Activated T-cell treated with anti-CD3 and anti-CD28 coated beads, Interleukin-2, amount 50 U/mL, for 24 hours (primary cell): ENCODE data around the gene ATP4A.

ENCODE experiments used
- DNase-seq: peaks from one replicate; pipeline ENCODE4 v3.0.0-alpha.2; 2020
- H3K27ac Mint-ChIP-seq: 2 replicates; pipeline ENCODE4 v1.8.0; 2020; ENCODE audit warnings: mild to moderate bottlenecking, mixed read lengths
- H3K27me3 Mint-ChIP-seq: 2 replicates; pipeline ENCODE4 v1.8.0; 2020; ENCODE audit warnings: mixed read lengths
- H3K36me3 Mint-ChIP-seq: 2 replicates; pipeline ENCODE4 v1.8.0; 2020; ENCODE audit warnings: low read depth, mixed read lengths
- H3K4me1 Mint-ChIP-seq: 2 replicates; pipeline ENCODE4 v1.8.0; 2020; ENCODE audit warnings: low read depth, mixed read lengths
- H3K4me3 Mint-ChIP-seq: 2 replicates; pipeline ENCODE4 v1.8.0; 2020; ENCODE audit warnings: mild to moderate bottlenecking, moderate library complexity, mixed read lengths
- H3K9me3 Mint-ChIP-seq: 2 replicates; pipeline ENCODE4 v1.8.0; 2020; ENCODE audit warnings: mixed read lengths

Gene ATP4A

DNA sequence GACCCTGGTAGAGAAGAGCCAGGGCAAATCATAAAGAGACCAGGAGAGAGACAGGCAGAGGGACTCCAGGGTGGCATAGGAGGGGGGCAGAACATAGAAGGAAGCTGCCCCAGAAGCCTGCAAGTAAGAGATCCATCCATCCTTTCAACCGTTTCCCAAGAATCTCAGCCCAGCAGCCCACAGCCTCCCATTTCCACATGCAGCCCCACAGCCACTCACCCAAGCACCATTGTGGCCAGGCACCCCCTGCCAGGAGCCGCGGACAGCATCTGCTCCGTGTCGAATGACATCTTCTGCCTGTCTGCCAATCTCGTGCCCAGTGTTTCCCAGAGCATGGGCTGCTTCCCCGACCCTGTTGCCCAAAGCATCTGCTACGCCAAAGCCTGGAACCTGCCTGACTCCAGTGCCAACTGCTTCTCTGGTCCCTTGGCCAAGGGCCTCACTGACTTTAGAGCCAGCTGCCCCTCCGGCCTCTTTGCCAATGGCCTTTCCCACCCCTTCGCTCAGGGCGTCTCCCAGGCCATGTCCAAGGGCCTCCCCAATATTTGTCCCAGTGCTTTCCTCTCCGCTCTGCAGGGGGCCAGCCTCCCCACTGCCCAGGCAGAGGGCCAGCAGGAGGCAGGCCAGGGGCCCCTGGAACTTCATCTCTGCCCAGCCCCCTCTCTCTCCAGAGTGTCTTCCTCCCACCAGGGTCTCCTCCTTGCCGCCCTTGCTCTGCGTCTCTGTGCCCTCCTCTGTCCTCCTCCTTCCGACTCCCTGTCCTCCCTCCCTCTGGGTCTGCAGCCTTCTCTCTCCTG is 50.4 kb downstream of the ATP4A start:
- no peak overlapping the region for H3K4me3 Mint-ChIP-seq
- peaks cover 16% of the 10 kb centered on the region for H3K4me1 Mint-ChIP-seq
- no peak for DNase-seq
- no peaks in the 10 kb centered on the region for H3K9me3 Mint-ChIP-seq
- no peak overlapping the region for H3K27ac Mint-ChIP-seq
- peaks cover 59% of the 10 kb centered on the region for H3K27me3 Mint-ChIP-seq
- H3K36me3 Mint-ChIP-seq = no peaks in the 10 kb centered on the region

DNA sequence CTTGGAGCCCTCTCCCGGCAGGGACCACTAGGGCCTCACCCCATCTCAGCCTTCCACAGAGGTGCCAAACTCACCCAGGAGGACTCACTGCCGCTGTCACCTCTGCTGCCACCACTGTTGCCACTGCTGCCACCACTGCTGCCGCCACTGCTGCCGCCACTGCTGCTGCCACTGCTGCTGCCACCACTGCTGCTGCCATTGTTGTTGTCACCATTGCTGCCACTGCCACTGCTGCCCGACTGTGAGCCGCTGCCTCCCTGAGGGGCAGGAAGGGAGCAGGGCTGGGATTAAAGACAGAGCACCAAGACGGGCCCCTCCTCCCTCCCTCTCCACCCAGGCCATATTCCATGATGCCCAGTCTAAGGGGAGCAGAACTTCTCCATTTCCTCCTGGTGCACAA is 52.1 kb downstream of the ATP4A start:
- no peak overlapping the region for H3K27ac Mint-ChIP-seq
- DNase-seq = no peak
- peaks cover 70% of the 10 kb centered on the region for H3K27me3 Mint-ChIP-seq
- H3K4me3 Mint-ChIP-seq = no peak overlapping the region
- peaks cover 16% of the 10 kb centered on the region for H3K4me1 Mint-ChIP-seq
- H3K36me3 Mint-ChIP-seq = no peaks in the 10 kb centered on the region
- H3K9me3 Mint-ChIP-seq = no peaks in the 10 kb centered on the region

DNA sequence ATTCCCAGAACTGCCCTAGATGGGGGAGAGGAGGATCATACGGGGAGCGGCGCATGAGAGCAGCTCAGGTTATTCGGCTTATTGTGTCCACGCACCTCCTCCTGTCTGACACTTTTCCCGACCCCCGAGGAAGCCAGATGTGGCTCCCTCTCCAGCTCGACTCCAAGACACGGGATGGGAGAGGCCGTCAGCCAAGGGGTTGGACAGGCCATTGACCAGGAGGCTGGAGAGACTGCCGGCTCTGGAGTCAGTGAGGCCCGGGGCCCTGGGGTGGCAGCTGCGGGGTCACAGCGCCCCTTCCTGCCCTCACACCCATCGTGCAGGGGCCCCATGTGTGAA is 52.9 kb downstream of the ATP4A start:
- no peak for DNase-seq
- H3K36me3 Mint-ChIP-seq = no peaks in the 10 kb centered on the region
- H3K4me3 Mint-ChIP-seq = peak overlapping the region; percentile 67
- H3K4me1 Mint-ChIP-seq = peaks cover 16% of the 10 kb centered on the region
- no peak overlapping the region for H3K27ac Mint-ChIP-seq
- peaks cover 72% of the 10 kb centered on the region for H3K27me3 Mint-ChIP-seq
- H3K9me3 Mint-ChIP-seq = no peaks in the 10 kb centered on the region

DNA sequence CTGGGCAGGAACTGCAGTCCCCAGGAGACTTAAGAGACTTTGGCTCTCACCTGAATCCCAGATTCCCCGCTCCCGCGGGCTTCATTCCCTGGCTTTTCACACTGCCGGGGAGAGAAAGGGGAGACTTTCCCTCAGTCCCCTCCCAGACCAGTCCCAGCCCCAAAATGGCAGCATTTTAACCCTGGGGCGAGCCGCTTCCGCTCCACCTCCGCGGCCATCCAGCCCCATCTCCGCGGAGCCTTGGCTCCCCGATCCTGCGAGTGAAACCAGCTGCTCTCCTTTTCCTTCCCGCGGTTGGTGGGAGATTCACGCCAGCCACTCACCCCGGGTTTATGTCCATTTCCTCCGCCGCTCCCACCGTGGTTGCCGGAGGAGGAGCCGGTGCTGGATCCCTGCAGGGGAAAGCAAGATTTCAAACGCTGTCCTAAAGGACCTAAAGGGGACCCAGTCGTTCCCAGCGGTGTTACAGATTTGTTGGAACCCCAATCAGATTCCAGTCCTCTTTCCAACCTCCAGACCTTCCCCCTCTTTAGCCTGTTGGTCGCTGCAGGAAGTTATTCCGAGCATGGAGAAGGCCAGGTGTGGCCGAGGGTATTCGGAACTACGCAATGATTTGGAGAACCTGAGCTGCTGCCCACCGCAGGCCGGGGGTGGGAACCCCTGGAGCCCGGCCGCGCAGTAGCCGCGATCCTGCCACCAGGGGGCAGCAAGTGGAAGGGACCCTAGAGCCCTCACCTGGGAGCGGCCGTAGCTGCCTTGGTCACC is 53.4 kb downstream of the ATP4A start:
- H3K4me1 Mint-ChIP-seq = peaks cover 16% of the 10 kb centered on the region
- no peaks in the 10 kb centered on the region for H3K36me3 Mint-ChIP-seq
- H3K9me3 Mint-ChIP-seq = no peaks in the 10 kb centered on the region
- H3K4me3 Mint-ChIP-seq = peak overlapping the region; percentile 67
- H3K27me3 Mint-ChIP-seq = peaks cover 77% of the 10 kb centered on the region
- no peak overlapping the region for H3K27ac Mint-ChIP-seq
- DNase-seq = peak; percentile 84

DNA sequence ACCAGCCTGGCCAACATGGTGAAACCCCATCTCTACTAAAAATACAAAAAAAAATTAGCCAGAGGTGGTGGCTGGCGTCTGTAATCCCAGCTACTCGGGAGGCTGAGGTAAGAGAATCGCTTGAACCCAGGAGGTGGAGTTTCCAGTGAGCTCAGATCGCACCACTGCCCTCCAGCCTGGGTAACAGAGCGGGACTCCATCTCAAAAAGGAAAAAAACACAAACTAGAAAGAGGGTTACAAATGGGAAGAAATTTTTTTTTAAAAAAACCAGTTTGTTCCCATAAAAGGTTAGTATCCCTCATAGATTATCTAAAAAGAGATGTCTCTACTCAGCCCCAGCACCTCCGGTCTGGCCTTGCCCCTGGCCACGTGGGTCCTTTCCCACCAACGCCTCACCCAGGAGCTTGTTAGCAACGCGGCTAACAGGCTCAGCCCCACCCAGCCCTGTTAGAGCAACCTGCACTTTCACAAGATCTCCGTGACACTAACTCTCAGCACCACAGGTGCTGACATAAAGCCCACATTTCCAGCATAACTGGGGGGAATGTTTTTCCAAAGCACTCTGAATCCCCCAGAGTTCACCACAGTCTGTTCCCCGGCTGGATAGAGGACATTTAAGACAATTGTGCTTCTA is 54.3 kb downstream of the ATP4A start:
- H3K9me3 Mint-ChIP-seq = no peaks in the 10 kb centered on the region
- DNase-seq = peak; percentile 49
- no peaks in the 10 kb centered on the region for H3K36me3 Mint-ChIP-seq
- H3K4me1 Mint-ChIP-seq = peaks cover 16% of the 10 kb centered on the region
- peaks cover 76% of the 10 kb centered on the region for H3K27me3 Mint-ChIP-seq
- peak overlapping the region; percentile 67 for H3K4me3 Mint-ChIP-seq
- no peak overlapping the region for H3K27ac Mint-ChIP-seq

DNA sequence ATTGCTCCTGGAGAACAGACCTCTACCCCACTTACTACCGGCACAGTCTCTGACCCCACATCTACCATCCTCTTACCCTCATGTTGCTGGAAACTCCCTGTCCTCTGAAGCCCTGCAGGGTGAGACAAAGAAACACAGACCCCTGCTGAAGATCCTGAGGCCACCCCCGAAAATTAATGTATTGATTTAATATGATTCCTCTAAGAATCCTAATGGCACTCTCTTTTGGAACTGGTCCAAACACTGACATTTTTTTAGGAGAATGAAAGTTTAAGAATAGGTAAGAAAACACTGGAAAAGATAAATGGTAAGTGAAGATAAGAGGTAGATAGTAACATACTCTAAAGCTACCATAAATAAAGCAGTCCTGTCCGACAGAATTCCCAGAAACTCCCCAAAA is 55.3 kb downstream of the ATP4A start:
- H3K4me3 Mint-ChIP-seq = no peak overlapping the region
- H3K27ac Mint-ChIP-seq = no peak overlapping the region
- no peak for DNase-seq
- no peaks in the 10 kb centered on the region for H3K9me3 Mint-ChIP-seq
- H3K27me3 Mint-ChIP-seq = peaks cover 70% of the 10 kb centered on the region
- H3K4me1 Mint-ChIP-seq = peaks cover 16% of the 10 kb centered on the region
- H3K36me3 Mint-ChIP-seq = no peaks in the 10 kb centered on the region

DNA sequence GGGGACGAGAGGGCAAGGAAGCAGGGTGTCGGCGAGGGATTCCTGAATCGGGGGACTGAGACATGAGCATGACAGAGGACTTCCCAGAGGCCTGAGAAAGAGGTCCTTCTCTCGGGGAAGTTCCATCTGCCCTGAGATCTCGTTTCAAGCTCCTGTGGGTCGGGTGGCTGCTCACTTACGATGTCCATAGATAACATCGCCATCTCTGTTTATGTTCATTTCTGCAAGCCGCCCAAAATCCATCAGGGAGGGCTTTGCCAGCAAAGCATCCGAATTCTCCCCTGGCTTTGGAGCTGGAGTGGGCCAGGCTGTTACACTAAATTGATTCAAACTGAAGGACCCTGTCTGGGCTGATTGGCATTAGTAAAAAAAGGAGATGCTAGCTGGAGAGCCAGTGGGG is 55.9 kb downstream of the ATP4A start:
- H3K27me3 Mint-ChIP-seq = peaks cover 64% of the 10 kb centered on the region
- no peaks in the 10 kb centered on the region for H3K36me3 Mint-ChIP-seq
- no peaks in the 10 kb centered on the region for H3K9me3 Mint-ChIP-seq
- peaks cover 16% of the 10 kb centered on the region for H3K4me1 Mint-ChIP-seq
- no peak overlapping the region for H3K27ac Mint-ChIP-seq
- DNase-seq = no peak
- no peak overlapping the region for H3K4me3 Mint-ChIP-seq

DNA sequence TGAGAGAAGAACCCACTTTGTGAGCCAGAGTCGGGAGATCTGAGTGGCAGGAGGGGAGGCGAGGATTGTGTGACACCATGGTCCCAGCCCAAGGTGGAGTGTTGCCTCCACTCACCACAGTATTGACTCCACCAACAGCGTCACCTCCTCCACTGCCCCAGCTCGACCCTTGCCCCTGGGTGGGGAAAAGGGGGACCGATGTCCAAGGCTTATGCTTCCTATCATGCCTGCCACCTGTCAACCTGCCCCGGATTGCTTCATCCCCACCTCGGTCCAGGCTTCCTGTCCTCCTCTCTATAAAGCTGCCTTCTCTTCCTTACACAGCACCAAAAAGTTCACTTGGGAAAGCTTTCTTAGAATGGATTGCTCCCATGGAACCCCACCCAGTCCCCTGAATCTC is 57.4 kb downstream of the ATP4A start:
- Mint-ChIP-seq H3K27me3 (peaks cover 52% of the 10 kb centered on the region), H3K4me3 (no peak overlapping the region), H3K4me1 (peaks cover 16% of the 10 kb centered on the region), H3K9me3 (no peaks in the 10 kb centered on the region), H3K27ac (no peak overlapping the region), H3K36me3 (no peaks in the 10 kb centered on the region)
- DNase-seq = no peak

DNA sequence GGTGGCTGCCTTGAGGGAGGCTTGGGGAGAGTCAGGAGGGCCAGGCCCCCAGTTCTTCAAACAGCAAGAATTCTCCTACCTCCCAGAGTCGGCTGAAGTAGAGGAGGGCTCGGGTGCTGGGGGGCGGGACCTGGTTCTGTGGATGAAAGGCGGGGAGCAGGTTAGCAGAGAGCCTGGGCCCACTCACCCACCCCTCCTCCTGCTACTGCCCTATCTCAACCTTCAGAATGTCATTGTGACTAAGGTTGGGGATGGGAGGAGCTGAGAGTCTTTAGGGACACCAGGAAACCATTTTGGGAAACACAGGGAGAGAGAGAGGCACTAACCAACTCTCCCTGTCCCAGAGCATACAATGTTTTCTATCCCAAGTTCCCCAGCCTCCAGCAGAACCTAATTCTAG is 60.7 kb downstream of the ATP4A start:
- no peaks in the 10 kb centered on the region for H3K4me1 Mint-ChIP-seq
- H3K9me3 Mint-ChIP-seq = no peaks in the 10 kb centered on the region
- H3K36me3 Mint-ChIP-seq = no peaks in the 10 kb centered on the region
- no peak overlapping the region for H3K4me3 Mint-ChIP-seq
- DNase-seq = no peak
- no peak overlapping the region for H3K27ac Mint-ChIP-seq
- H3K27me3 Mint-ChIP-seq = peaks cover 23% of the 10 kb centered on the region

DNA sequence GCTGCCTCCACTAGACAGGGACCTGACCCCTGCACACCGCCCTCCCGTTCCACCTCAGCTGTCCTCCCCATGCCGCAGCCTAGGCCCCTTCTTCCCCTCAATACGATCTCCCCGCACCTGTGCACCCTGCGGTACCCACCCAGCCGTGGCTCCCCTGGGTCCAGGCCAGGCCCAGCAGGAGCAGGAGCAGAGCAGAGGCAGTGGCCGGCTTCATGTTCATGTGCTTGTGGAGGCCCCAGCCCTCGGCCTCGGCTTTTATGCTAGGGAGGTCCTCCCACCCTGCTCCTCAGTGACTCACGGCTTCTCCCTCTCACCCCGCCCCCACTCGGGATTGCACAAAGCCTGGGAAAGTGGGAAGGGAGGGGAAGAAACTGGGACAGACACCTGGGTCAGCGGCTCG is 61.8 kb downstream of the ATP4A start:
- H3K27me3 Mint-ChIP-seq = peaks cover 14% of the 10 kb centered on the region
- H3K4me1 Mint-ChIP-seq = no peaks in the 10 kb centered on the region
- no peak overlapping the region for H3K27ac Mint-ChIP-seq
- no peak for DNase-seq
- no peak overlapping the region for H3K4me3 Mint-ChIP-seq
- H3K9me3 Mint-ChIP-seq = no peaks in the 10 kb centered on the region
- no peaks in the 10 kb centered on the region for H3K36me3 Mint-ChIP-seq

DNA sequence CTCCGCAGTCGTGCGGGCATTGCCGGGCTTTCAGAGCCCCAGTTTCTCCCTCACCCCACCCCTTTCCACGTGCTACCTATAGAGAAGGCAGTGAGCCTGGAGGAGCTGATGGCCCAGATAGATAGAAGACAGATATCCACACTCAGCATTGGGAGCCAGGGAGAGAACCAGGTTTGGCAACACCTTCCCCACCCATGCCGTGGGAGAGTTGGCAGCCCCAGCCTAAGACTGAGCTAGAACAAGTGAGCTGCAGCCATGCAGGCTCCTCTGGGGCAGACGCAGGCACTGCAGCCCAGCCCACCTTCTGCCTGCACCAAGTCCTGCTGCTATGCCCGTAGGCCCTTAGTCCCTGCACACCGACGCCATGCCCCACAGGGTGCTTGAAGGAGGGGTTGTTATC is 62.8 kb downstream of the ATP4A start:
- H3K4me1 Mint-ChIP-seq = peaks cover under 1% of the 10 kb centered on the region
- no peak overlapping the region for H3K27ac Mint-ChIP-seq
- no peak overlapping the region for H3K4me3 Mint-ChIP-seq
- no peaks in the 10 kb centered on the region for H3K9me3 Mint-ChIP-seq
- peaks cover 13% of the 10 kb centered on the region for H3K27me3 Mint-ChIP-seq
- no peaks in the 10 kb centered on the region for H3K36me3 Mint-ChIP-seq
- DNase-seq = no peak
